GM13976 (cell line): ENCODE data around the gene B3GNT9.

Experiments used
- DNase-seq: peaks from one replicate; pipeline ENCODE4 v3.0.0; 2012; ENCODE audit warnings: low spot score
- in situ Hi-C: fragments of 300-500 bp; cut with MboI; formaldehyde crosslinking; loops from one replicate; pipeline ENCODE4 v1.12.0; 2022; ENCODE audit warnings: low sequenced_read_pairs, mixed read lengths, inconsistent platforms; ENCODE audit not compliant: unreplicated experiment
- TF ChIP-seq, protein P1 (sequence below): IDR thresholded peaks from 2 replicates; pipeline ENCODE4 v1.5.1; 2012; ENCODE audit warnings: borderline replicate concordance, mild to moderate bottlenecking; ENCODE audit not compliant: insufficient read depth; ENCODE audit errors: extremely low read depth, missing control alignments, control extremely low read depth

Gene B3GNT9

GRCh38 chr16:67182288-67182687 is 31.5 kb upstream of the B3GNT9 start:
- in situ Hi-C loops = no loop called here
- no peak for DNase-seq
- TF ChIP-seq, protein P1, sequence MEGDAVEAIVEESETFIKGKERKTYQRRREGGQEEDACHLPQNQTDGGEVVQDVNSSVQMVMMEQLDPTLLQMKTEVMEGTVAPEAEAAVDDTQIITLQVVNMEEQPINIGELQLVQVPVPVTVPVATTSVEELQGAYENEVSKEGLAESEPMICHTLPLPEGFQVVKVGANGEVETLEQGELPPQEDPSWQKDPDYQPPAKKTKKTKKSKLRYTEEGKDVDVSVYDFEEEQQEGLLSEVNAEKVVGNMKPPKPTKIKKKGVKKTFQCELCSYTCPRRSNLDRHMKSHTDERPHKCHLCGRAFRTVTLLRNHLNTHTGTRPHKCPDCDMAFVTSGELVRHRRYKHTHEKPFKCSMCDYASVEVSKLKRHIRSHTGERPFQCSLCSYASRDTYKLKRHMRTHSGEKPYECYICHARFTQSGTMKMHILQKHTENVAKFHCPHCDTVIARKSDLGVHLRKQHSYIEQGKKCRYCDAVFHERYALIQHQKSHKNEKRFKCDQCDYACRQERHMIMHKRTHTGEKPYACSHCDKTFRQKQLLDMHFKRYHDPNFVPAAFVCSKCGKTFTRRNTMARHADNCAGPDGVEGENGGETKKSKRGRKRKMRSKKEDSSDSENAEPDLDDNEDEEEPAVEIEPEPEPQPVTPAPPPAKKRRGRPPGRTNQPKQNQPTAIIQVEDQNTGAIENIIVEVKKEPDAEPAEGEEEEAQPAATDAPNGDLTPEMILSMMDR = no peak

DNA sequence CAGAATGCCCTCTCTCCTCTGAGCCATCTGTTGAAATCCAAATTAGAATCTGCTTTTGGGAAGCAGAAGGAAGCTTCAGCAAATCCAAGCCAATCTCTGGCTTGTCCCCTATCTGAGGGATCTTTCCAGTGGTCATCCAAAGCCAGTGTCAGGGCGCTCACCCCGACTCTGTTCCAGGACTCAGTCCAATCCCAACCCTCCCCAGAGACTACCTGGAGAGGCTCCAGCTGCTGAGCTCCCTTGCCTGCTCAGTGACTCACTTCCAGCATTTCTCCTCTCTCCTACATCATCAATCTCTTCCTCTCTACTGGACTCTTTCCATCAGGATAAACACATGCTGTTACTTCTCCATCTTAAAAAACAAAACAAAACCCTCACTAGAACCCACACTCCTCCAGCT is 30.5 kb upstream of the B3GNT9 start:
- no peak for DNase-seq
- TF ChIP-seq, protein P1 = no peak
- in situ Hi-C loops = no loop called here

DNA sequence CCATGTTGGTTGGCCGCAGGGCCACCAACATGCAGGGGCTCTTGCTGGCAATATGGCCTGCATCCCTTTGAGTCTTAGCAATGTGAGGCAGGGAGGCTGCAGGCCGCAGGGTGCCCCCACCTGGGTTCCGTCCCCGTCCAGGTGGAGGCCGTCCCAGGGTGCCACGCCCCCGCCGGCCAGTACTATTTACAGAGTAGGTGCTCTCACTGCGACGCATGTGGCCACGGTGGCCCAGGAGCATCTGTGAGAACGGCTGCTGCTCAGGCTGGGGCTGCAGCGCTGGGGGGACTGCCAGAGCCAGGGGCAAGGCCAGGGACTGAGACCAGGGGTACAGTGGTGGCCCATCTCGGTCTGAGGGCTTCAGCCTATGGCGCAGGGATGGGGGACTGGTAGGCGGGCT is 29.4 kb upstream of the B3GNT9 start:
- no peak for DNase-seq
- in situ Hi-C loops = no loop called here
- TF ChIP-seq, protein P1 = no peak

GRCh38 chr16:67179421-67180080 is 28.8 kb upstream of the B3GNT9 start:
- in situ Hi-C loops = no loop called here
- TF ChIP-seq, protein P1 = peak; percentile 8
- no peak for DNase-seq

- no peak for DNase-seq
- TF ChIP-seq, protein P1 = no peak
- in situ Hi-C loops = no loop called here
These were observed 27.2 kb upstream of the B3GNT9 start for GRCh38 chr16:67177743-67178699.

DNA sequence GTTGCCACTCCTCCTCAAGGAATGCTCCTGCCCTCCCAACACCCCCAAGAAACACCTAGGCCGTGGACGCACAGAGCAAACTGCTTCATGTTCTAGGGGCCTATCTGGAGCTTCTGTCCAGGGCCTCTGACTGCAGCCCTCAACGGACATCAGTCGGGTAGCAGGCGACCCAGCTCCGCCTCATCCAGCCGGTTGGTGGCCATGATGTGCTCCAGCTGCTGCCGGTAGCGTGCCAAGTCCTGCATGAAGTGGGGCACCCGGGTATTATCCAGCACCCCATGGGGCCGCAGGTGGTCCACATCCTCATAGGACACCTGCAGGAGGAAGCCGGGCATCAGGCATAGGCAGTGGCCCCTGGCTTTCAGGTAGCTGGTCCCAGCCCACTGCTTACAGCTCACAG is 25.9 kb upstream of the B3GNT9 start:
- in situ Hi-C loops = no loop called here
- DNase-seq = no peak
- TF ChIP-seq, protein P1 = no peak
